HUES6 (cell line): ENCODE data around the gene FXYD2.

ENCODE experiments used
- H3K27ac ChIP-seq: 2 replicates; pipeline ENCODE4 v1.7.0; 2013; ENCODE audit warnings: low read depth, mild to moderate bottlenecking, low read length, inconsistent platforms
- H3K27me3 ChIP-seq: 2 replicates; pipeline ENCODE4 v1.6.1; 2013; ENCODE audit warnings: low read length; ENCODE audit not compliant: control insufficient read depth, insufficient read depth
- H3K36me3 ChIP-seq: 2 replicates; pipeline ENCODE4 v1.6.1; 2013; ENCODE audit warnings: low read length; ENCODE audit not compliant: control insufficient read depth, insufficient read depth
- H3K4me1 ChIP-seq: 2 replicates; pipeline ENCODE4 v1.6.1; 2013; ENCODE audit warnings: low read length; ENCODE audit not compliant: control insufficient read depth, insufficient read depth
- H3K4me3 ChIP-seq: 2 replicates; pipeline ENCODE4 v1.5.1; 2013; ENCODE audit warnings: low read depth, low read length
- H3K9ac ChIP-seq: one replicate; pipeline ENCODE4 v1.6.1; 2013; ENCODE audit warnings: mild to moderate bottlenecking, low read length
- H3K9me3 ChIP-seq: 2 replicates; pipeline ENCODE4 v1.6.1; 2013; ENCODE audit warnings: low read depth, low read length; ENCODE audit not compliant: control insufficient read depth, insufficient read depth

Gene FXYD2

DNA sequence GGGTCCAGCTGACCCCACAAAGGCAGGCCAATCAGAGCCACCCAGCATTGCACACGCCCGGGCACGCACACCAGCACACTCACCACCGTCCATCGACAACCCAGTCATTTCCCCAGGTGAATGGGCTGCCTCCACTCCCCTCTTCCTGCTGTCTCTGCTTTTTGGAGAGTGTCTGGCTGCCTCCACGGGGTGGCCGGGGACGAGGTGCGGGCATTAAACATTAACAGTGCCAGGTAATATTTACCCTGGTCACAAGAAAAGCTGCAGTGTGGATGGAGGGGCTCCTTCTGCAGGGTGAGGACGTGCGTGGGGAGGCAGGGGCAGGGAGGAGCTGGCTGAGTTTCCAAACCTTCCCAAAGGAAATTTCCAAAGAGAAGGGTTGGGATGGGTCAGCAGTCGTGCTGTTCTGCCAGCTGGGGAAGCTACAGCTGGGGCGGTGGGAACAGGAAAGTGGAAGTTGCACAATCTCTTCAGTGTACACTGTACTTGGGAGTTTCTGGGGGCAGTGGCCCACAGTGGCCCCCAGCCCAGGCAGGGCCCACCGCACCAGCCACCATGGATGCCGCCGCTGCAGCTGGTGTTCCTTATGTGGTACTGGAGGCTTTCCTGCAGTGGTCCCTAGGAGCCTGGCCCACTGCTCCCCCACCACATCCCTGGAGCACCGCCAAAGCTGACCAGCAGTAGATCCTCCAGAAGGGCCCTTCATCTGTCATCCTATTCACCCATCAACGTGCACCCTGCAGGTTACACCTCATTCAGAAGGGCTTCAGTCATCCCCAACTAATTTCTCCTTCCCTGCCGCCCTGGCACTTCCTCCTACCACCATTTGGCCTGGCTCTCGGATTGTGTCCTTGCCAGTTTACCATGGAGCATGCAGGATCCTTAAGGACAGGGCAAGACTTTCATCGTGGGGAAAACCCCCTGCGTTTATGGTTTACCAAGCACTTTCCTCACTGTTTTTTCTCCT is at the start of gene FXYD2:
Gene FXYD2 (minus strand): TSS at position 174 of the 967 bp plus-strand sequence. CDS start 66 bp downstream, at position 108.
- H3K27me3 ChIP-seq: 0 out of 2 replicates have a peak, but pooled peaks cover 3% of the 10 kb centered on the region
- peaks cover 43% of the 10 kb centered on the region for H3K4me1 ChIP-seq
- no peak within 1 kb of the TSS for H3K4me3 ChIP-seq
- no peak within 1 kb of the TSS for H3K27ac ChIP-seq
- no peaks in the 10 kb centered on the region for H3K9me3 ChIP-seq
- no peak within 1 kb of the TSS for H3K9ac ChIP-seq
- H3K36me3 ChIP-seq: no peaks in the 10 kb centered on the region

DNA sequence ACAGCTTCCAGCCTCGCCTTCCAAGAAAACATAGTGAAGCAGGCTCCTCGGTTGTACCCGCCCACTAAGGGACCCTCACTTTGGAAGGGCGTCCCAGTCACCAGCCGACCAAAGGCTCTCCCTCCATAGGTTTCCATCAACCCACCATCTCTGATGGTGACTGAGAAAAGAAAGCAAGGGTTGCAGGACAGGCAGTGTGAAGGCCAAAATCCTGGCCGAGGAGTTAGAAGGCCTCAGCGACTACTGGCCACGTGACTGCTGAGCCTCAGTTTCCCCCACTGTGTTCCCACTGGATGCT is 49.2 kb upstream of the FXYD2 start:
- Histone ChIP-seq H3K9me3 (no peaks in the 10 kb centered on the region), H3K4me3 (no peak overlapping the region), H3K36me3 (no peaks in the 10 kb centered on the region), H3K27me3 (peaks cover 91% of the 10 kb centered on the region), H3K9ac (no peak overlapping the region), H3K4me1 (peaks cover 52% of the 10 kb centered on the region), H3K27ac (no peak overlapping the region)

DNA sequence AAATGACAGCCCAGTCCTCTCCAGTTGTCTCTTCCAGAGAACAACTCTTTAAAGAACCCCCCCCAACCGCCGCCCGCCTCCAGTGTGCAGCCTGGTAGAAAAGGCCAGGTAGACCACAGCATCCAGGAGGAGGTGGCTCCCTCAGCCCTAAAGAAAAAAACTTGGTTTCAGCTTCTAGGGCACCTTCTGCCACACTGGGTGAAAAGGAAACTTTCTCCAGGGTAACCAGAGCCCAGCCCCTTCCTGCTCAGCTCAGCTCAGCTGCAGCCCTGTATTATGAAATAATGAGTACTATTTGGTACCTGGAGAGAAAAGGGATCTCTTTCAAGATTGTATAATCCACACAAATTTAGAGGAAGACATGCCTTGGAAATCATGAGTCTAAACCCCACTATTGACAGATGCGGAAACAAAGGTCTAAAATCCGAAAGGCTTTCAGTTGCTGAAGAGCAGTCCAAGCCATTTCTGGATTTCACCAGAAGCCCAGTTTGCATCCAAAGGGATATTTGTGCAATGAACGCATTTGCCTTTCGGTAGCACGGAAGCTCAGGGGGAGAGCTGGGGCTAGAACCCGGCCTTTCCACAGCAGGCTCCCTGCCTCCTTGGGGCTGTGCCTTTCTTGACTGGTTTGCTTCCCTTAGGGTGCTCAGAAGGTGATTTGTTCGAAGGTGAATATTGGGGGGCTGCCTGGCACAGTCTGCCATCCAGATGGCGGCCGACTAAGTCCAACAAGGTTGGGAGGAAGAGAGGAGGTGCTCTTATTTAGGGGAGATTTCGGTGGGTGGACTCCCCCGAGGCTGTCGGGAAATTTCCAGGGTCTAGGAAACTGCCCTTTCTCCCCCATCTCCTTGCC is 48.7 kb upstream of the FXYD2 start:
- Histone ChIP-seq H3K36me3 (no peaks in the 10 kb centered on the region), H3K27ac (no peak overlapping the region), H3K4me1 (peaks cover 57% of the 10 kb centered on the region), H3K4me3 (no peak overlapping the region), H3K9me3 (no peaks in the 10 kb centered on the region), H3K9ac (no peak overlapping the region), H3K27me3 (peaks cover 89% of the 10 kb centered on the region)

DNA sequence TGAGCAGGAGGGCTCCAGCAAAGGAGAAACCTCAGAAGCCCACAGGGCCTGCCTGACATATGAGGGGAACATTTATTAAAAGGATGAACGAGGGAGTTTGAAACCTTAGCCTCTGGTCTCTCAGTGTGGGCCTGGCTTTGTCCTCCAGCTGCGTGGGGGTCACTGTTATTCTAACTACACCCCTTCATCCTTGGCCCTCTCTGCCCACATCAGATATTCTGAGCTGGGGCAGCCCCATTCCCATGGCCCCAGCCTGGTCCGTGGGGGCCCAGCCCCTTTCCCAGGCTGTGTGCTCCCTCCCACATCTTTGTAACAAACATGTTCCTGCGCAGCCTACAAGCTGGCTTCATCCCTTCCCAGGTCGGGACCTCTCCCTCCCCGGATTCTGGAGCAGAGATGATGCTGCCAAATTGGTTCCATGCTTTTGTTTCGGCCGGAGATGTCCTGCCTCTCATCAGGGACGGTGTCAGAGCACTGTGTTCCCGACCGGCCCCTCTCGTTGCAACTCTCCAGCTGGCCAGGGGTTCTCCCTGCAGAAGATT is 47.9 kb upstream of the FXYD2 start:
- Histone ChIP-seq H3K9me3 (no peaks in the 10 kb centered on the region), H3K4me3 (no peak overlapping the region), H3K27ac (no peak overlapping the region), H3K36me3 (no peaks in the 10 kb centered on the region), H3K4me1 (peaks cover 55% of the 10 kb centered on the region), H3K27me3 (peaks cover 88% of the 10 kb centered on the region), H3K9ac (no peak overlapping the region)

DNA sequence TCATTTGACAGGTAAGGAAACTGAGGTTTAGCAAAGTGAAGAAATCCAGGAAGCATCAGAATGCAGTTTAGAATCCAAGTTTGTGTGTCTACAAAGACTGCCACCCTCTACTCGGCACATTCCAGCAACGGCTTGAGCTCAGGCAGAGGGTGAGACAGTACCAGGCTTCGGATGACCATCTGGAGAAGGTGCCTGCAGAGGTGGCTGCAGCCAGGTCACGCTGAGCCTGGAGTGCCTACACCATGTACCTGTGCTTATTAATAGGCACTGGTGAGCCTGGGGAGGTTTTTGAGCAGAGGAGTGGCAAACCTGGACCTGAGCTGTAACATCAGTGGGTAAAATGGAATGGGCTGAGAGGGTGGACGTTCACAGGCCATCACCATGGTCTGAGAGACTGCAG is 47.2 kb upstream of the FXYD2 start:
- Histone ChIP-seq H3K9ac (no peak overlapping the region), H3K4me1 (peaks cover 49% of the 10 kb centered on the region), H3K36me3 (no peaks in the 10 kb centered on the region), H3K4me3 (no peak overlapping the region), H3K9me3 (no peaks in the 10 kb centered on the region), H3K27ac (no peak overlapping the region), H3K27me3 (peaks cover 88% of the 10 kb centered on the region)

DNA sequence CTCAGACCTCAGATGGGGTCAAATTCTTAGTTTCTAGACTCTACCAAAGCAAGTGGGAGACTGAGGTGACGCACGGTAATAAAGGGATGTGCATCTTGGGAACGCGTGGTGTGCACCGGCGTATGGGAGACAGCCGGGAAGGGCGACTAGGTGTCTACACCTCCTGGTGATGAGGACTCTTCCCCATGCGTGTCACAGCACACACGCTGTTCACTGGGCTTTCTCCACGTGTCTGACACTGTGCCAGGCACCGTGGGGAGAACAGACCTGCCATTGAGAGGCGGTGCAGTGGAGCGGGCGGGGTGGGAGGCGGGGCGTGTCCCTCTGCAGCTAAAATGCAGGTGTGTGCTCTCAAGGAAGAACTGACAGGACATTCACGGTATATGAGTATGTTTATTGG is 46.6 kb upstream of the FXYD2 start:
- Histone ChIP-seq H3K9me3 (no peaks in the 10 kb centered on the region), H3K27ac (no peak overlapping the region), H3K4me3 (no peak overlapping the region), H3K36me3 (no peaks in the 10 kb centered on the region), H3K27me3 (peaks cover 85% of the 10 kb centered on the region), H3K4me1 (peaks cover 49% of the 10 kb centered on the region), H3K9ac (no peak overlapping the region)

DNA sequence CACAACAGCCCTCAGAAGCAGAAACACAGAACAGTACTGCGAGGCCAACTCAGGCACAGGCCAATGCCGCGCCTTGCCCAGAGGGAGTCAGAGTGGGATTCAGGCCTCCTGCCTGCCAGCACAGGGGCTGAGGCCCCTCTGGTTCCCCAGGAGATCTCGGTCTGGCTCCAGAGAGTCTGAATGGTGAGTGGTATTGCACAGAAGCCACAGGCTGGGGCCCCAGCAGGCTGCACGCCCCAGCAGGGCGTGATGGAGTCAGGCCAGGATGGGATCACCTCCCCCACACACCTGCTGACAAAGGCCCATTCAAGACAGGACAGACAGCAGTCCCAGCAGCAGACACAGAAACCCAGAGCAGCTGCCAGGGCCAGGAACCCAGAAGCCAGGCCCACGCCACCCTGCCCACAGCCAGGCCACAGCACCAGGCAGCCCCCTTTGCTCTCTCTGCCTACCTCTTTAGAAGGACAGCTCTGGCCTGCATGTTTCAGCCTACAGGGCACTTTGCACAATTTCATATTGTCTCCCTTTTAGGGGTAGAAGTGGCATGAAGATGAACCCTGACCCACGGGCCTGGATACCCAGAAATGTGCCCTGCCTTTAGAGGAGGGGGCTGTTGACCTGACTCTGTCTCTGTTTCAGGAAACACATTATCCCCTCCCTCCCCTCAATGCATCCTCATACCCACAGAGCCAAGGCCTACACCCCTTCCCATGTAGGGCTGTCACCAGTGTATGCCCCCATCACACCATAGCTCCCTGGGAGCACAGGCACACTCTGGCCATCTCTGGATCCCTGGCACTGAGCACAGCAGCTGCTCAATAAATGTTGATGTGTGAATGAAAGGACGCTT is 45.8 kb upstream of the FXYD2 start:
- Histone ChIP-seq H3K9ac (no peak overlapping the region), H3K4me1 (peaks cover 43% of the 10 kb centered on the region), H3K9me3 (no peaks in the 10 kb centered on the region), H3K27ac (no peak overlapping the region), H3K36me3 (no peaks in the 10 kb centered on the region), H3K4me3 (no peak overlapping the region), H3K27me3 (peaks cover 77% of the 10 kb centered on the region)

DNA sequence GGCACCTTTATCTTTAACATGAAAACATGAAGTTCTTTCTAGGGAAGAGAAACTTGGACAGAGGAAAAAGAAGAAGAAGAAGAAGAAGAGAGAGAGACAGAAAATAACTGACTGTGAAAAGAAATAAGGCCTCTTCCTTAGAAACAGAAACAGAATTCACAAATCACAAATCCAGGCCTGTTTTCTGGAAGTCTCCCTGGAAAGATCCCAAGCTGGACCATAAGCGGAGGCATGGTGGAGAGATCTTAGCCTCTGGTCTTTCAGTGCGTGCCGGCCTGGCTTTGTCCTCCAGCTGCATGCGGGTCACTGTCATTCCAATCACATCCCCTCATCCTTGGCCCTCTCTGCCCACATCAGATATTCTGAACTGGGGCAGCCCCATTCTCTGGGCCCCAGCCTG is 45.1 kb upstream of the FXYD2 start:
- H3K9me3 ChIP-seq: no peaks in the 10 kb centered on the region
- H3K27ac ChIP-seq: no peak overlapping the region
- peaks cover 36% of the 10 kb centered on the region for H3K4me1 ChIP-seq
- H3K27me3 ChIP-seq: peaks cover 70% of the 10 kb centered on the region
- no peaks in the 10 kb centered on the region for H3K36me3 ChIP-seq
- no peak overlapping the region for H3K9ac ChIP-seq
- no peak overlapping the region for H3K4me3 ChIP-seq

DNA sequence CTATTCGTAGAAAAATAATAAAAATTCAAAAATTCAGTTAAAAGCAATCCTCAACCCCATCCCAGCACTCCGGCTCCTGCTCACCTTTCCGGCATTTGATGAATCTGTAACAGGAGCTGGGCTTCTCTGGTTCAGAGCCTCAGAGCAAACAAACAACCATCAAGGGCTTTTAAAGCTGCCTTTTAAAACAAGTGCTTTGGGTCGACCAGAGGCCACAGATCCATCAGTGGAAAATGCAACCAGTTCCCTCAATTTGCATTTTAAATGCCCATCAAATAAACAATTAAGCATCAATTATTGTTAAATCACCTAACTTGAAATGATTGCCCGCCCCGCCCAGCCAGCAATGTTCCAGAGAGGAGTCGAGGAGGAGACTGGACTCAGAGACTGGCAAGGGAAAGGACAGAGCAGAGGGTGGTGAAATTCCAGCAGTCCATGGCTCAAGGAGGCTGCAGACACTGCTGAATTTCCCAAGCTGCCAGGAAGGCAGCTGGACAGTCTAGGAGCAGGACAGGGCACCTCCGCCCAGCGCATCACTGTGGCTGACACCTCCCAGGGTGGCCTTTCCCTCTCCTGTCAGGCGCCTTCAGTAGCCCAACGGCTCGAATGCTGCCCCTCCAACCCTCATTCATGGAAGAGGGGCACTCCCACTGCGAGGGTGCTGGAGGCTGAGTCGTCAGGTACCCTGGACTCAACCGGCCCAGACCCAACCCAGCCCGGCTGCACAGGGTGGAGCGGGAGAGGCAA is 44.4 kb upstream of the FXYD2 start:
- Histone ChIP-seq H3K4me3 (peak overlapping the region; percentile 26; the same call in 1 of the 2 replicates), H3K27me3 (peaks cover 64% of the 10 kb centered on the region)

DNA sequence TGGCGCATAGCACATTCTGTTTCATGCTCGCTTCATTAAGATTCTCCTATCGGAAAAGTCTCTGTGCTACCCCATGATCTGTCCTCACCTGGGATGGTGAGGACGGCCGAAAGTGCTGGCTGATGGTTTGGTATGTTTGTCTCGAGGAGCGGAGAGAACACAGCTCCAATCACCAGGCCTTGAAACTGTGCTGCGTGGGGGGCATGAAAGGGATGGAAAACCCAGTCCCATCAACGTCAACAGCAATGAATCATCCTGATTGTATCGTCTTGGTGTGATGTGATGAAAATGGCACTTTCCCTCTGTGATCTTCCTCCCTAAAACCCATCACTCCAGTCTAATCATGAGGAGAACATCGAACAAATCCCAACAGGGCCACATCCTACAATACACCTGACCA is 43.5 kb upstream of the FXYD2 start:
- Histone ChIP-seq H3K4me3 (no peak overlapping the region), H3K27ac (no peak overlapping the region), H3K9ac (no peak overlapping the region), H3K27me3 (peaks cover 55% of the 10 kb centered on the region), H3K4me1 (peaks cover 31% of the 10 kb centered on the region), H3K9me3 (no peaks in the 10 kb centered on the region), H3K36me3 (no peaks in the 10 kb centered on the region)

More for the DNA sequence above, 44.4 kb upstream of the FXYD2 start:
- no peaks in the 10 kb centered on the region for H3K36me3 ChIP-seq
- no peak overlapping the region for H3K27ac ChIP-seq
- peaks cover 31% of the 10 kb centered on the region for H3K4me1 ChIP-seq
- H3K9me3 ChIP-seq: no peaks in the 10 kb centered on the region
- H3K9ac ChIP-seq: no peak overlapping the region
